Spinal cord (tissue), 10 donors: ENCODE results near the gene THPO. TPM values are rescaled to one million over a fixed set of nuclear protein-coding genes. Genes with fewer than 3 reads are reported as not detected.
A peak's percentile ranks its signal among the peaks of the same experiment; 100 is the strongest.

Experiments
- DNase-seq, 6 donors: peaks; one replicate each; pipeline versions ENCODE4 v3.0.0 to v3.0.0-alpha.2; 2013 to 2015; ENCODE audit warnings: low spot score in 6 of 6, low read depth in 4 of 6
- H3K27ac ChIP-seq: one replicate; pipeline ENCODE4 v1.5.1; 2013; ENCODE audit warnings: low read depth, low read length, control low read depth
- H3K27me3 ChIP-seq: one replicate; pipeline ENCODE4 v1.6.1; 2013; ENCODE audit warnings: low read length; ENCODE audit not compliant: control insufficient read depth, insufficient read depth
- H3K36me3 ChIP-seq: one replicate; pipeline ENCODE4 v1.6.1; 2013; ENCODE audit warnings: low read length; ENCODE audit not compliant: control insufficient read depth, insufficient read depth
- H3K4me1 ChIP-seq: one replicate; pipeline ENCODE4 v1.6.1; 2013; ENCODE audit warnings: low read length; ENCODE audit not compliant: control insufficient read depth, insufficient read depth
- H3K4me3 ChIP-seq: one replicate; pipeline ENCODE4 v1.5.1; 2013; ENCODE audit warnings: low read depth, low read length, control low read depth
- H3K9me3 ChIP-seq: one replicate; pipeline ENCODE4 v1.6.1; 2013; ENCODE audit warnings: low read length; ENCODE audit not compliant: control insufficient read depth, insufficient read depth
- WGBS: methylation state at CpG from one replicate; pipeline ENCODE4 v1.1.5; 2013; ENCODE audit warnings: missing lambda C conversion rate; ENCODE audit not compliant: insufficient coverage; 5-methylcytosine and 5-hydroxymethylcytosine counted together
- polyA plus RNA-seq, 2 donors: library from polyadenylated mRNA; unstranded; fragments of 120-200 nt; gene quantifications; one replicate each; pipeline ENCODE4 v1.2.1, GENCODE V29; 2013; ENCODE audit not compliant: insufficient read length in 2 of 2
- total RNA-seq, 2 donors: library from RNA; depleted of rRNA in 1 of 2; stranded (reverse); fragments of 120-200 nt in 1 of 2; fragments of >200 nt in 1 of 2; gene quantifications; one replicate each; pipeline versions ENCODE4 v1.2.3 to v1.2.4, GENCODE V29; 2013 to 2014
- donor health status: healthy.

Gene THPO
- total and polyA plus RNA-seq, 4 donors: 0.40 to 2.6 (median 1.9) TPM

GRCh38 chr3:184368116-184368515 is 9.9 kb downstream of the THPO start:
- 77% methylated on average over 6 of the region's 9 CpGs for WGBS
- Histone ChIP-seq H3K4me3 (no peak overlapping the region), H3K36me3 (peaks cover 46% of the 10 kb centered on the region), H3K9me3 (no peaks in the 10 kb centered on the region), H3K4me1 (peaks cover 33% of the 10 kb centered on the region), H3K27ac (peak overlapping the region; percentile 76), H3K27me3 (no peaks in the 10 kb centered on the region)
- DNase-seq: no peak

- no peak overlapping the region for H3K4me3 ChIP-seq
- WGBS: 100% methylated on average over 1 of the region's 5 CpGs
- no peak for DNase-seq
- H3K9me3 ChIP-seq: no peaks in the 10 kb centered on the region
- no peaks in the 10 kb centered on the region for H3K27me3 ChIP-seq
- H3K4me1 ChIP-seq: peaks cover 35% of the 10 kb centered on the region
- H3K36me3 ChIP-seq: peaks cover 46% of the 10 kb centered on the region
- no peak overlapping the region for H3K27ac ChIP-seq
These were observed 11.3 kb downstream of the THPO start for GRCh38 chr3:184366619-184367289.

GRCh38 chr3:184362668-184363546 is 15.1 kb downstream of the THPO start:
- Histone ChIP-seq H3K36me3 (peaks cover 40% of the 10 kb centered on the region), H3K27ac (peak overlapping the region; percentile 99), H3K4me3 (peak overlapping the region; percentile 85), H3K4me1 (peaks cover 46% of the 10 kb centered on the region), H3K9me3 (no peaks in the 10 kb centered on the region), H3K27me3 (no peaks in the 10 kb centered on the region)
- WGBS: 0% methylated on average over 68 of the region's 68 CpGs
- DNase-seq: peak in 5 of 6 donors; percentile 91 to 99 (median 95)

GRCh38 chr3:184361932-184362667 is 15.9 kb downstream of the THPO start:
- peaks cover 41% of the 10 kb centered on the region for H3K36me3 ChIP-seq
- under 1% methylated on average over 31 of the region's 38 CpGs for WGBS
- H3K4me1 ChIP-seq: peaks cover 45% of the 10 kb centered on the region
- H3K27ac ChIP-seq: peak overlapping the region; percentile 99
- peak overlapping the region; percentile 85 for H3K4me3 ChIP-seq
- no peaks in the 10 kb centered on the region for H3K27me3 ChIP-seq
- H3K9me3 ChIP-seq: no peaks in the 10 kb centered on the region
- peak in 2 of 6 donors; percentile 79 to 84 for DNase-seq

- Histone ChIP-seq H3K4me3 (peak within 1 kb of the TSS; percentile 85), H3K4me1 (peaks cover 45% of the 10 kb centered on the region), H3K27me3 (no peaks in the 10 kb centered on the region), H3K9me3 (no peaks in the 10 kb centered on the region), H3K36me3 (peaks cover 42% of the 10 kb centered on the region), H3K27ac (peak within 1 kb of the TSS; percentile 99)
- peak in 3 of 6 donors; percentile 51 to 90 (median 76) for DNase-seq
- WGBS: under 1% methylated on average over 56 of the region's 56 CpGs
These were observed 16.5 kb downstream of the THPO start, which contains the start of the genes CLCN2 and POLR2H for GRCh38 chr3:184361532-184361931. Gene CLCN2, minus strand, starts transcription at chr3:184361605. Its CDS starts 126 bp downstream, at chr3:184361479. Gene POLR2H, plus strand, starts transcription at chr3:184361710. Its CDS starts 1,783 bp downstream, at chr3:184363493.

GRCh38 chr3:184360929-184361531 is 17.0 kb downstream of the THPO start:
- H3K27me3 ChIP-seq: no peaks in the 10 kb centered on the region
- DNase-seq: no peak
- no peaks in the 10 kb centered on the region for H3K9me3 ChIP-seq
- H3K4me1 ChIP-seq: peaks cover 45% of the 10 kb centered on the region
- H3K27ac ChIP-seq: peak overlapping the region; percentile 80
- peaks cover 43% of the 10 kb centered on the region for H3K36me3 ChIP-seq
- 2% methylated on average over 24 of the region's 24 CpGs for WGBS
- H3K4me3 ChIP-seq: peak overlapping the region; percentile 83

GRCh38 chr3:184360070-184360928 is 17.7 kb downstream of the THPO start:
- Histone ChIP-seq H3K36me3 (peaks cover 48% of the 10 kb centered on the region), H3K4me1 (peaks cover 45% of the 10 kb centered on the region), H3K27me3 (no peaks in the 10 kb centered on the region), H3K9me3 (no peaks in the 10 kb centered on the region), H3K4me3 (peak overlapping the region; percentile 83), H3K27ac (no peak overlapping the region)
- no peak for DNase-seq
- 16% methylated on average over 8 of the region's 12 CpGs for WGBS

GRCh38 chr3:184359610-184360009 is 18.4 kb downstream of the THPO start:
- 9% methylated on average over 8 of the region's 9 CpGs for WGBS
- DNase-seq: peak in 2 of 6 donors; percentile 41 to 51
- Histone ChIP-seq H3K4me1 (peaks cover 46% of the 10 kb centered on the region), H3K9me3 (no peaks in the 10 kb centered on the region), H3K4me3 (no peak overlapping the region), H3K27me3 (no peaks in the 10 kb centered on the region), H3K27ac (no peak overlapping the region), H3K36me3 (peaks cover 52% of the 10 kb centered on the region)
